Measurements from ENCODE around the gene OSBPL8.

Gene OSBPL8

GRCh38 chr12:76446090-76446489, 113.5 kb downstream of the OSBPL8 start:
- TF ChIP-seq CTCF (conservative IDR thresholded peaks at IDR 0.05; ENCODE audit: low read depth, low read length): no peak
- no peak overlapping the region for H3K4me3 ChIP-seq (ENCODE audit: low read length)
- DNase-seq (ENCODE audit: low read depth): no peak

GRCh38 chr12:76445462-76445861, 114.1 kb downstream of the OSBPL8 start:
- no peak for TF ChIP-seq CTCF (conservative IDR thresholded peaks at IDR 0.05; ENCODE audit: low read depth, low read length)
- no peak overlapping the region for H3K4me3 ChIP-seq (ENCODE audit: low read length)
- no peak for DNase-seq (ENCODE audit: low read depth)

DNA sequence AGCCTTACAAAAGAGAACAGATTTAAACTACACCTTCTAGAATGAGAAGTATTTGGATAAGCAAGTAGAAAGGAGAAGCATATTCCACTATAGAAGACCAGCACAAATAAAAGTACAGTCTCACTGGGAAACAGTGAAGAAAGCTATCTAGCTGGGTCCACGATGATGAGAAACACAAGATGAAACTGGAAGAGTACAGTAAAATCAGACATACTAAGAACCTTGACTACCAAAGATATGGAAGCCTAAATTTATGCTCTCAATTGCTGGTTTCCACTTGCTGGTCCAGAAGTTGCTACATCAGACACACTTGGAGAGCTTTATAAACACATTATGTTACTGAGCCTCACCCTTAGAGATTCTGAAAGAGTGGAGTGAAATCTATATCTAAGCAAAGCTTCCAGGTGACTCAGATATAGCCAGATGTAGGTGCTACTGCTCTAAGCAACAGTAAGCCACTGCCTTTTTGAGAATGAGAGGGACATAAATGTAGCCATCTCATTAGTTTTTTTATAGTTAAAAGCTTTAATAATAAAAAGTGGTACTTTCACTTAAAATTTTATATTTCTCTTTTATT, 115.1 kb downstream of the OSBPL8 start:
- H3K4me3 ChIP-seq (ENCODE audit: low read length): no peak overlapping the region
- no peak for DNase-seq (ENCODE audit: low read depth)
- TF ChIP-seq CTCF (conservative IDR thresholded peaks at IDR 0.05; ENCODE audit: low read depth, low read length): no peak

GRCh38 chr12:76441016-76441415, 118.6 kb downstream of the OSBPL8 start:
- H3K4me3 ChIP-seq (ENCODE audit: low read length): no peak overlapping the region
- no peak for TF ChIP-seq CTCF (conservative IDR thresholded peaks at IDR 0.05; ENCODE audit: low read depth, low read length)
- DNase-seq (ENCODE audit: low read depth): no peak

DNA sequence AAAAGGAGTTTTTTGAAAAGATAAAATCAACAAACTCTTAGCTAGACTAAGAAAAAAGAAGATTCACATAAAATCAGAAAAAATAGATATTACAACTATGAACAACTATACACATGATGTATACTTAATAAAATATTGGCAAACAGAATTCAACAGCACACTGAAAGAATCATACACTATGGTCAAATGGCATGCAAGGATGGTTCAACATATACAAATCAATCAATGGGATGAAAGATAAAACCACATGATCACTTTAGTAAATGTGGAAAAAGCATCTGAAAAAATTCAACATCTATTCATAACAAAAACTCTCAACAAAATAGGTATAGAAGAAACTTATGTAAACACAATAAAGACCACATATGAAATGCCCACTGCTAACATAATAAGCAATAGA, 126.8 kb downstream of the OSBPL8 start:
- no peak overlapping the region for H3K4me3 ChIP-seq (ENCODE audit: low read length)
- no peak for TF ChIP-seq CTCF (conservative IDR thresholded peaks at IDR 0.05; ENCODE audit: low read depth, low read length)
- DNase-seq (ENCODE audit: low read depth): no peak

DNA sequence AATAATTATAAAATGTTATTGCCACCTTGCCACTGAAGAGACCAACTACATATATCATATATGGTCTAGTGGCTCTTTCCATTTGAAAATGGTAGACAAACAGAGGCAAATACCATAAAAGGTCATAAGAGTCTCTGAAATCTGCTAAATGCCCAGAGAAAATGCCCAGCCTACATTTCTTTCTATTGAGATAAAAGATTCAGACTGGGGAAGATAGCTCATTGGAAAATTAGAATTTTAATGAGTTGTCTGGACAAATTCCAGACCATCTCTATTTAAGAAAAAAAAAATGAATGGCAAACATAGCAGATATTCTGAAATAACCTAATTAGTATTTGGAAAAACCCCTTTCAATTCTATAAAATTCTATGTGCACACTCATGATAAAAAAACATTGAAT, 131.5 kb downstream of the OSBPL8 start:
- TF ChIP-seq CTCF (conservative IDR thresholded peaks at IDR 0.05; ENCODE audit: low read depth, low read length): no peak
- H3K4me3 ChIP-seq (ENCODE audit: low read length): no peak overlapping the region
- DNase-seq (ENCODE audit: low read depth): no peak

DNA sequence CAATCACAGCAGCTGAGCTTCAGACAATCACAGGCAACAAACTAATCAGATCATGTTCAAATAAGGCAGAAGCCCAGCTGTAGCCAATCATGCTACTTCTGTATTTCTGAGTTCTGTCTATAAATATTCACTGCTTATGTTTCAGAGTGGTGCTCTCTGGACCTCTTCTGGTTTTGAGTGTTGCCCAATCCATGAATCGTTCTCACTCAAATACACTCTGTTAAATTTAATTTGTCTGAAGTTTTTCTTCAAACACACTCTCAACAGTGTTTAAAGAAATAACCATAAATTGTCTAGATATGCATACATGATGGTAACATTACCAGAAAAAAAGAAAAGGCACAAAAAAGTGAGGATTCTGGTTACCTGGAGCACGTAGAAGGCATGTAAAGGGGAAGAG, 133.4 kb downstream of the OSBPL8 start:
- H3K4me3 ChIP-seq (ENCODE audit: low read length): no peak overlapping the region
- TF ChIP-seq CTCF (conservative IDR thresholded peaks at IDR 0.05; ENCODE audit: low read depth, low read length): no peak
- DNase-seq (ENCODE audit: low read depth): no peak

Data from retinal pigment epithelial cell (primary cell).